Measurements from ENCODE around the gene CPN2. TPM values are rescaled to one million over a fixed set of nuclear protein-coding genes. Genes with fewer than 3 reads are reported as not detected.

CPN2 gene
- total and polyA plus RNA-seq, 2 donors (not counting 1 experiment from before 2014, with no cell fraction given) = not detected

DNA sequence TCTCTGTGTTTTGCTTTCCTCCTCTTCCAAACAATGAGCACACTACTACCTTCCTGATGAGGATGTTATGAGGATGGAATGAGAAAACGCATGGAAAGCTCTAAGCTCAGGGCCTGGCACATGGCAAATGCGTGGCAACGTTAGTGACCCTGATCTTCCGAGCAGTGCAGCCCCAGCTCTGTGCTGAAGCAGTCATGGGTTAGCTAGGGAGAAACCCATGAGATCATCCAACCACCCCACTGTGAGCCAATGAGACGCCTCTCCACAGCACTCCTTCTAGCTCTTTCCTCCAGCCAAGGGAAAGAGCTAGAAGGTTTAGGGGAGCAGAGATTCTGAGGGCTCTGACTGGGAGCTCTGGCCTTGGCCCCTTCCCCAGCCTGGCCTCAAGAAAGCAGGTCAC lies 4.5 kb downstream of the CPN2 start:
- Mint-ChIP-seq H3K4me1 (peaks cover 8% of the 10 kb centered on the region), H3K27ac (no peak overlapping the region), H3K9me3 (ENCODE audit: insufficient read depth) (no peaks in the 10 kb centered on the region), H3K4me3 (no peak overlapping the region), H3K27me3 (peaks cover 16% of the 10 kb centered on the region)
- no peaks in the 10 kb centered on the region for H3K9me3 ChIP-seq (ENCODE audit: control extremely low read depth in 1 of 3, control insufficient read depth in 2 of 3, insufficient read depth in 1 of 3, low read length in 2 of 3)
- DNase-seq (no peak), ATAC-seq (ENCODE audit: low read depth) (no peak)
- POLR2A ChIA-PET = no interaction called here
- no peak overlapping the region for H3K4me2 ChIP-seq (replicated peaks; ENCODE audit: low read depth, low read length, poor library complexity, severe bottlenecking)
- no peak overlapping the region for H3K27ac ChIP-seq (ENCODE audit: low read length in 2 of 2)
- intact Hi-C loops (cut with micrococcal nuclease) = no loop called here
- 70% methylated on average over 2 of the region's 5 CpGs for WGBS (ENCODE audit: insufficient coverage)
- H3K4me1 ChIP-seq (ENCODE audit: control insufficient read depth in 2 of 2, insufficient read depth in 2 of 2, low read length in 2 of 2) = peaks cover 0 to 3% of the 10 kb centered on the region in 2 donors
- no peaks in the 10 kb centered on the region for H3K79me2 ChIP-seq (ENCODE audit: control insufficient read depth, insufficient read depth, low read length)
- CTCF ChIA-PET = interaction anchor here (1.0 to 6.7 kb wide), 6 partner anchors 9 to 681 kb away, joined by 3 to 112 read pairs (median 5); no protein-coding TSS in a partner anchor
- H3K36me3 ChIP-seq (replicated peaks in 1 of 2; ENCODE audit: control extremely low read depth in 1 of 2, control insufficient read depth in 1 of 2, extremely low read depth in 1 of 2, insufficient read depth in 2 of 2, low read length in 1 of 2) = no peaks in the 10 kb centered on the region
- no peak overlapping the region for H3K4me3 ChIP-seq (ENCODE audit: control extremely low read depth in 1 of 5, extremely low read depth in 1 of 5, insufficient read depth in 1 of 5, low read depth in 2 of 5, low read length in 4 of 5)
- no peak overlapping the region for H3K9ac ChIP-seq (ENCODE audit: low read length)
- peaks cover 0 to 17% (median 0%) of the 10 kb centered on the region in 4 experiments for H3K27me3 ChIP-seq (replicated peaks in 1 of 4; ENCODE audit: control extremely low read depth in 1 of 4, control insufficient read depth in 3 of 4, insufficient read depth in 4 of 4, low read length in 3 of 4)
- no peaks in the 10 kb centered on the region for H4K20me1 ChIP-seq (ENCODE audit: control insufficient read depth, insufficient read depth, low read length, poor library complexity, severe bottlenecking)
- H2AFZ ChIP-seq (ENCODE audit: insufficient read depth, low read depth, low read length, poor library complexity, severe bottlenecking) = no peak overlapping the region
- TF ChIP-seq, protein P1, sequence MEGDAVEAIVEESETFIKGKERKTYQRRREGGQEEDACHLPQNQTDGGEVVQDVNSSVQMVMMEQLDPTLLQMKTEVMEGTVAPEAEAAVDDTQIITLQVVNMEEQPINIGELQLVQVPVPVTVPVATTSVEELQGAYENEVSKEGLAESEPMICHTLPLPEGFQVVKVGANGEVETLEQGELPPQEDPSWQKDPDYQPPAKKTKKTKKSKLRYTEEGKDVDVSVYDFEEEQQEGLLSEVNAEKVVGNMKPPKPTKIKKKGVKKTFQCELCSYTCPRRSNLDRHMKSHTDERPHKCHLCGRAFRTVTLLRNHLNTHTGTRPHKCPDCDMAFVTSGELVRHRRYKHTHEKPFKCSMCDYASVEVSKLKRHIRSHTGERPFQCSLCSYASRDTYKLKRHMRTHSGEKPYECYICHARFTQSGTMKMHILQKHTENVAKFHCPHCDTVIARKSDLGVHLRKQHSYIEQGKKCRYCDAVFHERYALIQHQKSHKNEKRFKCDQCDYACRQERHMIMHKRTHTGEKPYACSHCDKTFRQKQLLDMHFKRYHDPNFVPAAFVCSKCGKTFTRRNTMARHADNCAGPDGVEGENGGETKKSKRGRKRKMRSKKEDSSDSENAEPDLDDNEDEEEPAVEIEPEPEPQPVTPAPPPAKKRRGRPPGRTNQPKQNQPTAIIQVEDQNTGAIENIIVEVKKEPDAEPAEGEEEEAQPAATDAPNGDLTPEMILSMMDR (IDR thresholded peaks at IDR 0.05) = no peak
- TF ChIP-seq EZH2 (IDR thresholded peaks at IDR 0.05; ENCODE audit: borderline replicate concordance, insufficient read depth, low read depth, low read length, poor library complexity, severe bottlenecking) = no peak

DNA sequence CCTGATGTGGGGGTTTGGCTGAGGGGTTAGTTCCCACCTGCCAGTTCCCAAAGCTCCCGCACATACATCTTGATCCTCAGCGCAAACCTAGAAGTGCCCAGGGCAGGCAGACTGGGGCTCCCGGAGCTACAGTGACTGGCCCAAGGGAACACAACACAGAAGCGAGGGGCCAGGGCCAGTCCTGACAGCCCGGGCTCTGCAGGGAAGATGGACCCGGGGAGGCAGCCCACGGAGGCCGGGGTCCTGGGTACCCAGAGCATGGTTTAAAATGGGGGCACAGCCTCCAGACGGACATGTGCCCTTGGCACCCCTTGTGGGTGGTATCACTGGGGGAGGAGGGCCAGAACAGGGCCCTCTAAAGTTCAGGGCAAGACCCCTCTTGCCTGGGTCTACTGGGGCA lies 5.1 kb downstream of the CPN2 start:
- no peak overlapping the region for H2AFZ ChIP-seq (ENCODE audit: insufficient read depth, low read depth, low read length, poor library complexity, severe bottlenecking)
- H3K27ac ChIP-seq (ENCODE audit: low read length in 2 of 2) = no peak overlapping the region
- H3K27me3 ChIP-seq (replicated peaks in 1 of 4; ENCODE audit: control extremely low read depth in 1 of 4, control insufficient read depth in 3 of 4, insufficient read depth in 4 of 4, low read length in 3 of 4) = peaks cover 0 to 17% (median 0%) of the 10 kb centered on the region in 4 experiments
- CTCF ChIA-PET = interaction anchor here (0.6 to 6.7 kb wide), 10 partner anchors 11 to 684 kb away, joined by 3 to 112 read pairs (median 4); no protein-coding TSS in a partner anchor
- H3K4me1 ChIP-seq (ENCODE audit: control insufficient read depth in 2 of 2, insufficient read depth in 2 of 2, low read length in 2 of 2) = peaks cover 0 to 3% of the 10 kb centered on the region in 2 donors
- H3K4me1 Mint-ChIP-seq = peaks cover 8% of the 10 kb centered on the region
- 94% methylated on average over 8 of the region's 9 CpGs for WGBS (ENCODE audit: insufficient coverage)
- ATAC-seq (ENCODE audit: low read depth) (no peak), DNase-seq (no peak)
- H4K20me1 ChIP-seq (ENCODE audit: control insufficient read depth, insufficient read depth, low read length, poor library complexity, severe bottlenecking) = no peaks in the 10 kb centered on the region
- POLR2A ChIA-PET = no interaction called here
- H3K9ac ChIP-seq (ENCODE audit: low read length) = no peak overlapping the region
- no peak overlapping the region for H3K4me3 ChIP-seq (ENCODE audit: control extremely low read depth in 1 of 5, extremely low read depth in 1 of 5, insufficient read depth in 1 of 5, low read depth in 2 of 5, low read length in 4 of 5)
- H3K9me3 ChIP-seq (ENCODE audit: control extremely low read depth in 1 of 3, control insufficient read depth in 2 of 3, insufficient read depth in 1 of 3, low read length in 2 of 3) = no peaks in the 10 kb centered on the region
- no peak overlapping the region for H3K4me2 ChIP-seq (replicated peaks; ENCODE audit: low read depth, low read length, poor library complexity, severe bottlenecking)
- intact Hi-C loops (cut with micrococcal nuclease) = no loop called here
- no peaks in the 10 kb centered on the region for H3K79me2 ChIP-seq (ENCODE audit: control insufficient read depth, insufficient read depth, low read length)
- peaks cover 19% of the 10 kb centered on the region for H3K27me3 Mint-ChIP-seq
- no peak overlapping the region for H3K27ac Mint-ChIP-seq
- no peak for TF ChIP-seq EZH2 (IDR thresholded peaks at IDR 0.05; ENCODE audit: borderline replicate concordance, insufficient read depth, low read depth, low read length, poor library complexity, severe bottlenecking)
- TF ChIP-seq, protein P1 (IDR thresholded peaks at IDR 0.05) = no peak
- no peak overlapping the region for H3K4me3 Mint-ChIP-seq
- no peaks in the 10 kb centered on the region for H3K9me3 Mint-ChIP-seq (ENCODE audit: insufficient read depth)
- no peaks in the 10 kb centered on the region for H3K36me3 ChIP-seq (replicated peaks in 1 of 2; ENCODE audit: control extremely low read depth in 1 of 2, control insufficient read depth in 1 of 2, extremely low read depth in 1 of 2, insufficient read depth in 2 of 2, low read length in 1 of 2)
